Mesenchymal stem cell (in vitro differentiated cells and primary cell): ENCODE data around the gene MBD2.

ENCODE experiments used
- DNase-seq: peaks from one replicate; pipeline ENCODE4 v3.0.0-alpha.2; 2013
- H2AFZ ChIP-seq: one replicate; pipeline ENCODE4 v1.6.1; 2013; ENCODE audit warnings: low read depth, mild to moderate bottlenecking, control low read depth, inconsistent platforms, low read length, moderate library complexity
- H2AK5ac ChIP-seq: 2 replicates; pipeline ENCODE4 v1.6.1; 2013; ENCODE audit warnings: low read length, moderate library complexity, mild to moderate bottlenecking, inconsistent platforms; ENCODE audit not compliant: severe bottlenecking
- H2BK120ac ChIP-seq: one replicate; pipeline ENCODE4 v1.6.1; 2013; ENCODE audit warnings: low read depth, mild to moderate bottlenecking, inconsistent platforms, low read length, moderate library complexity
- H2BK12ac ChIP-seq, 2 experiments: one replicate each; pipeline ENCODE4 v1.6.1; 2013; ENCODE audit warnings: inconsistent platforms in 2 of 2, low read length in 2 of 2, mild to moderate bottlenecking in 2 of 2, moderate library complexity in 2 of 2, control low read depth in 1 of 2
- H2BK15ac ChIP-seq: one replicate; pipeline ENCODE4 v1.6.1; 2013; ENCODE audit warnings: mild to moderate bottlenecking, low read depth, inconsistent platforms; ENCODE audit not compliant: poor library complexity, severe bottlenecking
- H2BK5ac ChIP-seq: 2 replicates; pipeline ENCODE4 v1.6.1; 2013; ENCODE audit warnings: low read depth, mild to moderate bottlenecking, low read length, control low read depth, inconsistent platforms; ENCODE audit not compliant: poor library complexity, severe bottlenecking
- H3K14ac ChIP-seq, 2 experiments: one replicate each; pipeline ENCODE4 v1.6.1; 2013; ENCODE audit warnings: inconsistent platforms in 2 of 2, low read length in 2 of 2, control low read depth in 1 of 2, mild to moderate bottlenecking in 1 of 2, moderate library complexity in 1 of 2
- H3K18ac ChIP-seq, 2 experiments: one replicate each; pipeline ENCODE4 v1.6.1; 2013; ENCODE audit warnings: inconsistent platforms in 2 of 2, low read length in 2 of 2, control low read depth in 1 of 2, low read depth in 1 of 2, mild to moderate bottlenecking in 1 of 2
- H3K23ac ChIP-seq, 2 experiments: one replicate each; pipeline ENCODE4 v1.6.1; 2013; ENCODE audit warnings: inconsistent platforms in 2 of 2, low read length in 2 of 2, mild to moderate bottlenecking in 2 of 2, moderate library complexity in 2 of 2, control low read depth in 1 of 2
- H3K27ac ChIP-seq: 2 replicates; pipeline ENCODE4 v1.5.1; 2013; ENCODE audit warnings: mild to moderate bottlenecking, moderate library complexity, low read length, control low read depth, inconsistent platforms; ENCODE audit not compliant: poor library complexity, severe bottlenecking
- H3K27me3 ChIP-seq, 2 experiments: 2 replicates each; pipeline versions ENCODE4 v1.6.1 to v1.7.0; 2013; ENCODE audit warnings: low read length in 2 of 2, mild to moderate bottlenecking in 2 of 2, moderate library complexity in 2 of 2, control low read depth in 1 of 2, inconsistent platforms in 1 of 2; ENCODE audit not compliant: control insufficient read depth in 1 of 2, insufficient read depth in 1 of 2
- H3K36me3 ChIP-seq, 2 experiments: 2 replicates each; pipeline versions ENCODE4 v1.6.1 to v1.7.0; 2013; ENCODE audit warnings: low read length in 2 of 2, control low read depth in 1 of 2, inconsistent platforms in 1 of 2, low read depth in 1 of 2, mild to moderate bottlenecking in 1 of 2; ENCODE audit not compliant: insufficient read depth in 2 of 2, control insufficient read depth in 1 of 2
- H3K4ac ChIP-seq, 2 experiments: one replicate each; pipeline ENCODE4 v1.6.1; 2013; ENCODE audit warnings: inconsistent platforms in 2 of 2, low read length in 2 of 2, mild to moderate bottlenecking in 2 of 2, moderate library complexity in 2 of 2, control low read depth in 1 of 2, low read depth in 1 of 2
- H3K4me1 ChIP-seq: 2 replicates; pipeline ENCODE4 v1.6.1; 2013; ENCODE audit warnings: low read depth, low read length, control low read depth; ENCODE audit not compliant: control insufficient read depth, insufficient read depth
- H3K4me2 ChIP-seq: 2 replicates; pipeline ENCODE4 v1.6.1; 2013; ENCODE audit warnings: low read length, mild to moderate bottlenecking, inconsistent platforms; ENCODE audit not compliant: poor library complexity, severe bottlenecking
- H3K4me3 ChIP-seq, 2 experiments: 2 replicates each; pipeline versions ENCODE4 v1.5.1 to v1.7.0; 2013; ENCODE audit warnings: low read length in 2 of 2, mild to moderate bottlenecking in 2 of 2, control low read depth in 1 of 2, low read depth in 1 of 2; ENCODE audit not compliant: insufficient read depth in 1 of 2
- H3K79me1 ChIP-seq: replicated peaks from 2 replicates; pipeline ENCODE4 v1.6.1; 2013; ENCODE audit warnings: mild to moderate bottlenecking, control low read depth, low read length, inconsistent platforms; ENCODE audit not compliant: poor library complexity, severe bottlenecking
- H3K9ac ChIP-seq: 2 replicates; pipeline ENCODE4 v1.7.0; 2013; ENCODE audit warnings: mild to moderate bottlenecking, low read length, moderate library complexity
- H3K9me3 ChIP-seq: 2 replicates; pipeline ENCODE4 v1.7.0; 2013; ENCODE audit warnings: mild to moderate bottlenecking, low read length; ENCODE audit not compliant: control insufficient read depth
- H4K8ac ChIP-seq: one replicate; pipeline ENCODE4 v1.6.1; 2013; ENCODE audit warnings: inconsistent platforms, mild to moderate bottlenecking, low read length, moderate library complexity
- H4K91ac ChIP-seq: one replicate; pipeline ENCODE4 v1.6.1; 2013; ENCODE audit warnings: mild to moderate bottlenecking, low read length, inconsistent platforms
- WGBS: methylation state at CpG from one replicate; pipeline ENCODE4 v1.1.7; 2013; ENCODE audit warnings: mixed read lengths; 5-methylcytosine and 5-hydroxymethylcytosine counted together

The MBD2 gene

DNA sequence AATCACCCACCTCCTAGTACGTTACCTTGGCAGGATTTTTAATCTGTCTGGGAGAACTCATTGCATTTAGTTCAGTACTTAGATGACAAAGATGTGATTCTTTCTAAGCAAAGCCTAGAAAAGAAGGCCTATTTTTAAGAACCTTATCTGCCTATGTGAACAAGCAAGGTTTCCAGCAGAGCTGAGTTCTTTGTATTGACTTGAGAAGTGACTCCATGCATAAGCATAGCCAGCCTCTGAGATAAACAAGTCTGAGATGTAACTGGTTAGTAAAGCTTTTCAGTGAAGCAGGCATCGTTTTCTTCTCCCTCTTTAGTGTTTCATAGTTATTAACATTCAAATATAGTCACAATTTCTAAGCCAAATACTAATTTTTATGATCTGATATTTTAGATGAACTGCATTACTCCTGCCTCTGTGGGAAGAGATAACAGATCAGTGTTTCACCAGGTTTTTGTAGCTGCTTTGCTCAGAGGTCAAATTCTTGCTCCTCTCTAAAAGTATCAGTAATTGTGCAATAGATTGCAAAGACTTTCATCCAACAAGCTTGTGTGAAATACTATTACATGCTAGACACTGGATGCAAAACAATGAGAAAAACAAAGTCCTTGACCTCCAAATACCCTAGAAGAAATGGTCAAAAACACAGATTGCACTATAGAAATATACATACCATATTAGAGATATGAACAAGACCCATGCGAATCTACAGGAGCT, 107.8 kb downstream of the MBD2 start:
- no peak overlapping the region for H3K23ac ChIP-seq
- no peak overlapping the region for H4K8ac ChIP-seq
- no peak overlapping the region for H4K91ac ChIP-seq
- no peak overlapping the region for H3K4ac ChIP-seq
- H2BK5ac ChIP-seq, result no peak overlapping the region
- no peaks in the 10 kb centered on the region for H3K4me1 ChIP-seq
- H2BK120ac ChIP-seq, result no peak overlapping the region
- no peak overlapping the region for H2AK5ac ChIP-seq
- H3K27ac ChIP-seq, result no peak overlapping the region
- no peak overlapping the region for H3K14ac ChIP-seq
- DNase-seq, result no peak
- 100% methylated on average over 1 of the region's 3 CpGs for WGBS
- H3K18ac ChIP-seq, result no peak overlapping the region
- no peak overlapping the region for H3K4me3 ChIP-seq
- H3K79me1 ChIP-seq, result no peaks in the 10 kb centered on the region
- no peaks in the 10 kb centered on the region for H3K9me3 ChIP-seq
- no peak overlapping the region for H3K4me2 ChIP-seq
- no peaks in the 10 kb centered on the region for H3K36me3 ChIP-seq
- H3K9ac ChIP-seq, result no peak overlapping the region
- H3K27me3 ChIP-seq, result no peaks in the 10 kb centered on the region
- H2BK12ac ChIP-seq, result no peak overlapping the region
- no peak overlapping the region for H2AFZ ChIP-seq
- H2BK15ac ChIP-seq, result no peak overlapping the region

DNA sequence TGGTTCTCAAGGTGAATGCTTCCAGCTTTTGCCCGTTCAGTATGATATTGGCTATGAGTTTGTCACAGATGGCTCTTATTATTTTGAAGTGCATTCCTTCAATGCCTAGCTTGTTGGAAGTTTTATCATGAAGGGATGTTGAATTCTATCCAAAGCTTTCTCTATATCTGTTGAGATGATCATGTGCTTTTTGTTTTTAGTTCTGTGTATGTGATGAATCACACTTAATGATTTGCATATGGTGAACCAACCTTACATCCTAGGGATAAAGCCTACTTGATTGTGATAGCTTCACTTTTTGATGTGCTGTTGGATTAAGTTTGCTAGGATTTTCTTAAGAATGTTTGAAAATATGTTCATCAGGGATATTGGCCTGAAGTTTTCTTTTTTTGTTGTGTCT, 112.1 kb downstream of the MBD2 start:
- H3K27ac ChIP-seq, result no peak overlapping the region
- H4K8ac ChIP-seq, result no peak overlapping the region
- H3K27me3 ChIP-seq, result no peaks in the 10 kb centered on the region
- no peak overlapping the region for H2BK5ac ChIP-seq
- no peak overlapping the region for H3K23ac ChIP-seq
- no peak overlapping the region for H2BK12ac ChIP-seq
- H3K14ac ChIP-seq, result no peak overlapping the region
- 91% methylated on average over 1 of the region's 1 CpG for WGBS
- DNase-seq, result no peak
- H3K36me3 ChIP-seq, result no peaks in the 10 kb centered on the region
- H3K79me1 ChIP-seq, result no peaks in the 10 kb centered on the region
- H3K4ac ChIP-seq, result no peak overlapping the region
- no peak overlapping the region for H2BK120ac ChIP-seq
- no peak overlapping the region for H4K91ac ChIP-seq
- no peak overlapping the region for H3K18ac ChIP-seq
- no peak overlapping the region for H3K4me2 ChIP-seq
- H3K4me1 ChIP-seq, result no peaks in the 10 kb centered on the region
- H3K4me3 ChIP-seq, result no peak overlapping the region
- H2AFZ ChIP-seq, result no peak overlapping the region
- H2AK5ac ChIP-seq, result no peak overlapping the region
- H3K9me3 ChIP-seq, result no peaks in the 10 kb centered on the region
- no peak overlapping the region for H2BK15ac ChIP-seq
- no peak overlapping the region for H3K9ac ChIP-seq

GRCh38 chr18:54109131-54109683, 115.3 kb downstream of the MBD2 start:
- no peak overlapping the region for H3K4ac ChIP-seq
- H2AK5ac ChIP-seq, result no peak overlapping the region
- no peaks in the 10 kb centered on the region for H3K4me1 ChIP-seq
- no peak overlapping the region for H3K9ac ChIP-seq
- no peak overlapping the region for H2AFZ ChIP-seq
- no peak overlapping the region for H4K91ac ChIP-seq
- H3K27ac ChIP-seq, result no peak overlapping the region
- no peak overlapping the region for H3K18ac ChIP-seq
- no peak for DNase-seq
- no peak overlapping the region for H2BK15ac ChIP-seq
- no peak overlapping the region for H2BK120ac ChIP-seq
- no peak overlapping the region for H3K14ac ChIP-seq
- no peak overlapping the region for H2BK5ac ChIP-seq
- H3K9me3 ChIP-seq, result no peaks in the 10 kb centered on the region
- no peaks in the 10 kb centered on the region for H3K79me1 ChIP-seq
- H2BK12ac ChIP-seq, result no peak overlapping the region
- no peaks in the 10 kb centered on the region for H3K36me3 ChIP-seq
- 100% methylated on average over 1 of the region's 3 CpGs for WGBS
- H3K4me3 ChIP-seq, result no peak overlapping the region
- no peaks in the 10 kb centered on the region for H3K27me3 ChIP-seq
- no peak overlapping the region for H3K23ac ChIP-seq
- H3K4me2 ChIP-seq, result no peak overlapping the region
- no peak overlapping the region for H4K8ac ChIP-seq

GRCh38 chr18:54102123-54102522, 122.3 kb downstream of the MBD2 start:
- H2AK5ac ChIP-seq, result no peak overlapping the region
- no peak overlapping the region for H2BK120ac ChIP-seq
- H3K36me3 ChIP-seq, result no peaks in the 10 kb centered on the region
- 75% methylated on average over 1 of the region's 1 CpG for WGBS
- H3K9me3 ChIP-seq, result no peaks in the 10 kb centered on the region
- H3K14ac ChIP-seq, result no peak overlapping the region
- no peak overlapping the region for H3K27ac ChIP-seq
- H2BK15ac ChIP-seq, result no peak overlapping the region
- no peak for DNase-seq
- no peaks in the 10 kb centered on the region for H3K79me1 ChIP-seq
- H3K27me3 ChIP-seq, result no peaks in the 10 kb centered on the region
- H4K91ac ChIP-seq, result no peak overlapping the region
- H2BK5ac ChIP-seq, result no peak overlapping the region
- no peak overlapping the region for H3K9ac ChIP-seq
- H3K4me1 ChIP-seq, result no peaks in the 10 kb centered on the region
- no peak overlapping the region for H3K4me3 ChIP-seq
- no peak overlapping the region for H3K18ac ChIP-seq
- H3K4me2 ChIP-seq, result no peak overlapping the region
- H2AFZ ChIP-seq, result no peak overlapping the region
- H3K23ac ChIP-seq, result no peak overlapping the region
- H4K8ac ChIP-seq, result no peak overlapping the region
- no peak overlapping the region for H3K4ac ChIP-seq
- no peak overlapping the region for H2BK12ac ChIP-seq
